ENCODE measurements around the gene ADAM19. TPM values are rescaled to one million over a fixed set of nuclear protein-coding genes. Genes with fewer than 3 reads are reported as not detected.

ADAM19 gene
- total RNA-seq, 1 donor from 2014 or later = 14.1 TPM

DNA sequence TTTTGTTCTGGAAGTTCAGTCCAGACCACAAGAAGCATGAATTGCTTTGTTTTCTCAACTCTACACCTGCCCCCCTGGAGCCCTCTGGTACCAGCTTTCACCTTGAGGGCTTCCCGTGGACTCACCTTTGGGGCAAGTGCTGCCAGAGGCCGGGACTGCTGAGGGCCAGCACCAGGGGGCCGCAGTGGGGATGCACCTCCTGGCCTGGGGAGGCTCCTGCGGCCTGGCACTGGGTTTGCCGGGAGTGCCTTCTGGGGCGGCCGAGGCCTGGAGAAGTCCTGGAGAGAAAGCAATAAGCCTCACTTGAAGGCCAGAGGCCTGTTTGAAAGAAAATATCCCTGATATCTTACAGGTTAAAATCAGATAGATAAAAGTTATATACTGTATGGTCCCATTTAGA lies 93.9 kb downstream of the ADAM19 start:
- H3K9ac ChIP-seq (ENCODE audit: low read depth in 1 of 3, low read length in 3 of 3) = no peak overlapping the region

GRCh38 chr5:157481265-157481664 lies 94.3 kb downstream of the ADAM19 start:
- Histone ChIP-seq H3K4me3 (ENCODE audit: low read length in 3 of 3) (no peak overlapping the region), H3K36me3 (ENCODE audit: control insufficient read depth in 3 of 3, insufficient read depth in 3 of 3, low read length in 3 of 3) (peaks cover 10 to 30% (median 26%) of the 10 kb centered on the region in 3 donors), H3K27ac (ENCODE audit: low read depth, low read length) (no peak overlapping the region), H3K27me3 (ENCODE audit: control insufficient read depth in 3 of 3, insufficient read depth in 3 of 3, low read length in 3 of 3) (no peaks in the 10 kb centered on the region), H3K9ac (ENCODE audit: low read depth in 1 of 3, low read length in 3 of 3) (no peak overlapping the region), H3K9me3 (ENCODE audit: control insufficient read depth in 3 of 3, low read length in 3 of 3) (no peaks in the 10 kb centered on the region), H3K4me1 (ENCODE audit: control insufficient read depth in 3 of 3, insufficient read depth in 3 of 3, low read length in 3 of 3) (peaks cover 0 to 2% (median 0%) of the 10 kb centered on the region in 3 donors)

More for the DNA sequence above, 93.9 kb downstream of the ADAM19 start:
- Histone ChIP-seq H3K36me3 (ENCODE audit: control insufficient read depth in 3 of 3, insufficient read depth in 3 of 3, low read length in 3 of 3) (peaks cover 10 to 34% (median 28%) of the 10 kb centered on the region in 3 donors), H3K4me1 (ENCODE audit: control insufficient read depth in 3 of 3, insufficient read depth in 3 of 3, low read length in 3 of 3) (peaks cover 0 to 2% (median 0%) of the 10 kb centered on the region in 3 donors), H3K27me3 (ENCODE audit: control insufficient read depth in 3 of 3, insufficient read depth in 3 of 3, low read length in 3 of 3) (no peaks in the 10 kb centered on the region), H3K4me3 (ENCODE audit: low read length in 3 of 3) (no peak overlapping the region), H3K9me3 (ENCODE audit: control insufficient read depth in 3 of 3, low read length in 3 of 3) (no peaks in the 10 kb centered on the region), H3K27ac (ENCODE audit: low read depth, low read length) (no peak overlapping the region)

DNA sequence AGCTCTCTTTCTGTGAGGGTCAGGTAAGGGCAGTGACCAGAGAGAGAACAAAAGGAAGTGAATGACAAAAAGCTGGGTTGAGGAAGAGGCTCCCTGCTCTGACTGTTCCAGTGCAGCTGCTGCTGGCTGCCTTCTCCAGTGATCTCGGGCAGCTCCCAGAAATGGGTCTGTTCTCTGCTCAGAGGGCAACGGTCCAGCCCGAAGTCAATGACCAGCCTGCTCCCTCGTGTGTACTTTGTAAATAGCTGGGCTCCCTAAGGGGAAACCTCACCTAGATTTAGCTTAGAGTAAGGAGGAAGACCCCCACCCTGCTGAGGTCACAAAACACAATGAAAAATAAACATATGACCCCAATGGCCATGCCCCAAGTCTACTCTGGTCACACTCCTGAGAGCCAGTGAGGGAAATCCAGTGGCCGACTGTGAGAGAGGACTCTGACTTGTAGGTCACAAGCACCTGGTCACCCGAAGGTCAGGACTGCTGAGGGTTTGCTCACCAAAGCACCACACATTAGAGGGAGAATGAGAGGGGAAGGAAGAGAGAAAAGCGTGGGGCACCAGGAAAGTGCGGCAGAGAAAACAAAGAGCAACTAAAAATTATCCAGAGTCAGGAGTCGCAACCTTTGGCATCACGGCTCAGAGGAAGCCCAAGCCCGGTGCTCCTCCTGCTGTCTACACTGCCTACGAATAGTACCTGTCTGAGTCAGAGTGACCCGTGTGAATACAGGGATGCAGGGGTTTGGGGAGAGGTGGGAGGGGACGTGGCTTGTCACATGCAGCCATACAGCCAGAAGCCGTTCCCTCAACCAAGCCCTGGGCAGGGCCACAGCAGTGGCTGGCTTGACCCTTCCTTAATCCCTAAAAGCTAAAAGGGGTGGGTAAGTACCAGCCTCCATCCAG lies 95.7 kb downstream of the ADAM19 start:
- H3K27ac ChIP-seq (ENCODE audit: low read depth, low read length) = no peak overlapping the region
- no peak overlapping the region for H3K9ac ChIP-seq (ENCODE audit: low read depth in 1 of 3, low read length in 3 of 3)
- peaks cover 8 to 25% (median 16%) of the 10 kb centered on the region in 3 donors for H3K36me3 ChIP-seq (ENCODE audit: control insufficient read depth in 3 of 3, insufficient read depth in 3 of 3, low read length in 3 of 3)
- H3K9me3 ChIP-seq (ENCODE audit: control insufficient read depth in 3 of 3, low read length in 3 of 3) = no peaks in the 10 kb centered on the region
- peaks cover 0 to 2% (median 0%) of the 10 kb centered on the region in 3 donors for H3K4me1 ChIP-seq (ENCODE audit: control insufficient read depth in 3 of 3, insufficient read depth in 3 of 3, low read length in 3 of 3)
- H3K4me3 ChIP-seq (ENCODE audit: low read length in 3 of 3) = no peak overlapping the region
- H3K27me3 ChIP-seq (ENCODE audit: control insufficient read depth in 3 of 3, insufficient read depth in 3 of 3, low read length in 3 of 3) = no peaks in the 10 kb centered on the region

GRCh38 chr5:157479166-157479565 lies 96.4 kb downstream of the ADAM19 start:
- Histone ChIP-seq H3K9ac (ENCODE audit: low read depth in 1 of 3, low read length in 3 of 3) (no peak overlapping the region), H3K9me3 (ENCODE audit: control insufficient read depth in 3 of 3, low read length in 3 of 3) (no peaks in the 10 kb centered on the region), H3K4me1 (ENCODE audit: control insufficient read depth in 3 of 3, insufficient read depth in 3 of 3, low read length in 3 of 3) (peaks cover 0 to 2% (median 0%) of the 10 kb centered on the region in 3 donors), H3K27me3 (ENCODE audit: control insufficient read depth in 3 of 3, insufficient read depth in 3 of 3, low read length in 3 of 3) (no peaks in the 10 kb centered on the region), H3K4me3 (ENCODE audit: low read length in 3 of 3) (no peak overlapping the region), H3K27ac (ENCODE audit: low read depth, low read length) (no peak overlapping the region), H3K36me3 (ENCODE audit: control insufficient read depth in 3 of 3, insufficient read depth in 3 of 3, low read length in 3 of 3) (peaks cover 8 to 23% (median 16%) of the 10 kb centered on the region in 3 donors)

DNA sequence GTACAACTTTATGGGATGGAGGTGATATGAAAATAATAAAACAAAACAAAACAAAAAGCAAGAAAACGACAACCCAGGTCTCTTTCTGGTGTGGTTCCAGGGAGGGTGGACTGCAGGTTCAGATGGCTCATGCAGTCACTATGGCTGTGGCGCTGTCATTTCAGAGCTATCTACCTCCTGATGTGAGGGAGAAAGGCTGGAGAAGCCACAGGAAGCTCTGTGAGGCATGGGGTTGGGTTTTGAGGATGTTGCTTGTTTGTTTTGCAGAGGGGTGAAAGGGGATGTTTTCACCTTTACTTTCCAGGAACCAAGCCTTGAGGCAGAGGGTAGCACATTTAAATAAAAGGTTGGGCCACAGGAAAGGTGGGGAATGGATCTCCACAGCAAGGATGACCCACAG lies 96.8 kb downstream of the ADAM19 start:
- Histone ChIP-seq H3K27me3 (ENCODE audit: control insufficient read depth in 3 of 3, insufficient read depth in 3 of 3, low read length in 3 of 3) (no peaks in the 10 kb centered on the region), H3K9ac (ENCODE audit: low read depth in 1 of 3, low read length in 3 of 3) (no peak overlapping the region), H3K27ac (ENCODE audit: low read depth, low read length) (no peak overlapping the region), H3K36me3 (ENCODE audit: control insufficient read depth in 3 of 3, insufficient read depth in 3 of 3, low read length in 3 of 3) (peaks cover 8 to 23% (median 16%) of the 10 kb centered on the region in 3 donors), H3K4me1 (ENCODE audit: control insufficient read depth in 3 of 3, insufficient read depth in 3 of 3, low read length in 3 of 3) (peaks cover 2 to 6% (median 3%) of the 10 kb centered on the region in 3 donors), H3K9me3 (ENCODE audit: control insufficient read depth in 3 of 3, low read length in 3 of 3) (no peaks in the 10 kb centered on the region), H3K4me3 (ENCODE audit: low read length in 3 of 3) (no peak overlapping the region)

DNA sequence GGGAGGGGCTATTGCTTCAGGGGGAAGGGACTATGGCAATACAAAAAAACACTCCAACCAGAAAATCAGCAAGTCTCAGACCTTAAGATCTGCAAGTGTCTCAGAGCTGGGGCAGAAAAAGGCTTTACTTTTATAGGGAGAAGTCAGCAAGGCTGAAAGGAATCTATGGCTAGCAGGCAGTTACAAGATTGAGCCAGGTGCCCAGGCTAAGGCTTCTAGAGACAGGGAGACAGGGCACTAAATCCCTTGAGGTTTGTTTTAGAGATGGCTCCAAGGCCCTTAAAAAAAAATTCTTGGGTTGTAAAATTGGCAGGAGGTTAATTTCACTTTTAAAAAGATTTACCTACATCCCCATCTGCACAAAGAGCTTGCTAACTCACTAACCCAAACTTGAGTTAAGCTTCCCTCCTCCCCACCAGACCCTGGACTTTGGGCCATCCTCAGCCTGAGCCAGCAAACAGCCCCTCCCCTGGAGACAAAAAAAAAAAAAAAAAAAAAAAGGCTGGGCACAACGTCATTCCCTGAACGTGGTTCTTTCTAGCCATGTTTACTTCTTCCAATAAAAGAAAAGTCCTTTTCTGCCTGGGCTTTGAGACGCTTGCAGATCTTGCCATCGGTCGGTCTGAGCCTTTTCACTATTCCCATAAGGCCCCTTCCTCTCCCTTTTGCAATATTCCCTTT lies 97.6 kb downstream of the ADAM19 start:
- Histone ChIP-seq H3K9me3 (ENCODE audit: control insufficient read depth in 3 of 3, low read length in 3 of 3) (no peaks in the 10 kb centered on the region), H3K4me3 (ENCODE audit: low read length in 3 of 3) (no peak overlapping the region), H3K9ac (ENCODE audit: low read depth in 1 of 3, low read length in 3 of 3) (no peak overlapping the region), H3K36me3 (ENCODE audit: control insufficient read depth in 3 of 3, insufficient read depth in 3 of 3, low read length in 3 of 3) (peaks cover 8 to 23% (median 16%) of the 10 kb centered on the region in 3 donors), H3K4me1 (ENCODE audit: control insufficient read depth in 3 of 3, insufficient read depth in 3 of 3, low read length in 3 of 3) (peaks cover 4 to 10% (median 6%) of the 10 kb centered on the region in 3 donors), H3K27me3 (ENCODE audit: control insufficient read depth in 3 of 3, insufficient read depth in 3 of 3, low read length in 3 of 3) (no peaks in the 10 kb centered on the region), H3K27ac (ENCODE audit: low read depth, low read length) (no peak overlapping the region)

GRCh38 chr5:157476702-157477408 lies 98.7 kb downstream of the ADAM19 start:
- Histone ChIP-seq H3K4me1 (ENCODE audit: control insufficient read depth in 3 of 3, insufficient read depth in 3 of 3, low read length in 3 of 3) (peaks cover 4 to 10% (median 6%) of the 10 kb centered on the region in 3 donors), H3K9ac (ENCODE audit: low read depth in 1 of 3, low read length in 3 of 3) (no peak overlapping the region), H3K27ac (ENCODE audit: low read depth, low read length) (no peak overlapping the region), H3K9me3 (ENCODE audit: control insufficient read depth in 3 of 3, low read length in 3 of 3) (no peaks in the 10 kb centered on the region), H3K36me3 (ENCODE audit: control insufficient read depth in 3 of 3, insufficient read depth in 3 of 3, low read length in 3 of 3) (peaks cover 8 to 23% (median 16%) of the 10 kb centered on the region in 3 donors), H3K27me3 (ENCODE audit: control insufficient read depth in 3 of 3, insufficient read depth in 3 of 3, low read length in 3 of 3) (no peaks in the 10 kb centered on the region), H3K4me3 (ENCODE audit: low read length in 3 of 3) (no peak overlapping the region)

DNA sequence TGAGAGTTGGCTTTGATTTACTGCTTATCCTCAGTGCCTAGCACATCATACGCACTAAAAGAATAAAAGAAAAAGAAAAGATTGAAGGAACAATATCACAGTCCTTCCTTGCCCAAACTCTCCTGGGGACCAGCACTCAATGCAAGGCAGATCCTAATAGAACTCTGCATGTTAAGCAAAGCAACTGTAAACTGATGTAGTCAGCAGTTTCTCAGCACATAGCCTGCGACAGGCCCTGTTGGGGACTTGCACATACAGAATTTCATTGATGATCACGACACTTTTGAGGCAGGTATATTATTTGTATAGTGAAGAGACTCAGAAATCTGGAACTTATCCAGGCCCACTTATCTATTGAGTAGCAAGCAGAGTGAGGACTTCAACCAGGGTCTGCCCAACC lies 100.1 kb downstream of the ADAM19 start:
- H3K4me3 ChIP-seq (ENCODE audit: low read length in 3 of 3) = no peak overlapping the region
- no peaks in the 10 kb centered on the region for H3K27me3 ChIP-seq (ENCODE audit: control insufficient read depth in 3 of 3, insufficient read depth in 3 of 3, low read length in 3 of 3)
- H3K4me1 ChIP-seq (ENCODE audit: control insufficient read depth in 3 of 3, insufficient read depth in 3 of 3, low read length in 3 of 3) = peaks cover 4 to 10% (median 7%) of the 10 kb centered on the region in 3 donors
- H3K27ac ChIP-seq (ENCODE audit: low read depth, low read length) = no peak overlapping the region
- peaks cover 0 to 12% (median 6%) of the 10 kb centered on the region in 3 donors for H3K36me3 ChIP-seq (ENCODE audit: control insufficient read depth in 3 of 3, insufficient read depth in 3 of 3, low read length in 3 of 3)
- H3K9me3 ChIP-seq (ENCODE audit: control insufficient read depth in 3 of 3, low read length in 3 of 3) = no peaks in the 10 kb centered on the region
- no peak overlapping the region for H3K9ac ChIP-seq (ENCODE audit: low read depth in 1 of 3, low read length in 3 of 3)

DNA sequence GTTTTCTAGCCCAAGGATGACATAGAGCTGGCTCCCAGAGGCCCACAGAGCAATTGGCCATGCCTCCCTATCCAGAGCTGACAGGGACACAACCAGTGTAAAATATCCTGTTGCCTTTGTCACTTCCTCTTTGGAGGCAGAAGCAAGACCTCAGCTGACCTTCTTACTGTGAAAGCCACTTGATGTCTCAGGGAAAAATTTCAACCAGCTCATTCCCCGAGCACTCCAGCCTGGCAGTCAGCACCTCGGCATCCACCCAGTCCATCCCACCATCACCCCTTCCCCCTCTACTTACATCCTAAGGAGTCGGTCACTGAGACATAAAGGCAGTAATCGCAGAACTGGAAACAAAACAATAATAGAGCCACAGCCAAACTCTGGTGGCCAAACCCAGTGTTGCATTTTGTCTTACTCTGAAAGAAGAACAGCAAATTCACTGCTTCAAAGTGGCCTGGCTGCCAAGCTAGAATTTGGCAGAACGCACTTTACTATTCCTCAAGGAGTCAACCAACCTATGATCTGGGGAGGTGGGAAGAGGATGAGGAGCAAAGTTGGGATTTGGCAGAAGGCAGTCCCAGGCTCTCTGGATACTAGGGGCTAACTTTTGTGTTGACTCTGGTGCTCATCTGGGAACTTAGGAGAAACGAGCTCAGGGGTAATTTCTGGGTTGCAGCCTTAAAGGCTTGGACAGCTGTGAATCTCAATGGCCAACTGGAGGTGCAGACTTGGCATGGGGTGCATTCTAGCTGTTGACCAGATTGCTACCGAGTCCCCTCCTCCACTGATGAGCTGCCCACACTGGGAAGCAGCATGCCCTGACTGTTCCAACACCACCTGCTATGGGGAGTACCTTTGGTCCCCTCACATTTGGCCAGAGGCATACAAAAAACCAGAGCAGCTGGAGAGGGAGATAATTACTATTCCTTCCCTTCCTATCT lies 101.9 kb downstream of the ADAM19 start:
- peaks cover 4 to 14% (median 8%) of the 10 kb centered on the region in 3 donors for H3K4me1 ChIP-seq (ENCODE audit: control insufficient read depth in 3 of 3, insufficient read depth in 3 of 3, low read length in 3 of 3)
- H3K9ac ChIP-seq (ENCODE audit: low read depth in 1 of 3, low read length in 3 of 3) = no peak overlapping the region
- H3K36me3 ChIP-seq (ENCODE audit: control insufficient read depth in 3 of 3, insufficient read depth in 3 of 3, low read length in 3 of 3) = peaks cover 0 to 6% (median 0%) of the 10 kb centered on the region in 3 donors
- H3K27ac ChIP-seq (ENCODE audit: low read depth, low read length) = no peak overlapping the region
- H3K4me3 ChIP-seq (ENCODE audit: low read length in 3 of 3) = no peak overlapping the region
- no peaks in the 10 kb centered on the region for H3K27me3 ChIP-seq (ENCODE audit: control insufficient read depth in 3 of 3, insufficient read depth in 3 of 3, low read length in 3 of 3)
- no peaks in the 10 kb centered on the region for H3K9me3 ChIP-seq (ENCODE audit: control insufficient read depth in 3 of 3, low read length in 3 of 3)
